GM21423 (cell line): ENCODE results near the gene UBE2R2.

ENCODE experiments used
- ATAC-seq: cut with Tn5 transposase; IDR thresholded peaks from one replicate; pipeline ENCODE4 v1.9.1; 2021; ENCODE audit warnings: mild to moderate bottlenecking, moderate library complexity; ENCODE audit not compliant: unreplicated experiment

Gene UBE2R2

GRCh38 chr9:33880211-33881089 lies 63.5 kb downstream of the UBE2R2 start:
- ATAC-seq = no peak

GRCh38 chr9:33881635-33882034 lies 64.7 kb downstream of the UBE2R2 start:
- ATAC-seq = no peak

GRCh38 chr9:33884856-33885701 lies 68.1 kb downstream of the UBE2R2 start:
- no peak for ATAC-seq

GRCh38 chr9:33885948-33886347 lies 69.0 kb downstream of the UBE2R2 start:
- no peak for ATAC-seq

- no peak for ATAC-seq
These were observed 76.9 kb downstream of the UBE2R2 start for GRCh38 chr9:33893861-33894260.

- no peak for ATAC-seq
These were observed 77.4 kb downstream of the UBE2R2 start for GRCh38 chr9:33894316-33894715.

- no peak for ATAC-seq
These were observed 86.3 kb downstream of the UBE2R2 start for GRCh38 chr9:33903157-33903780.

GRCh38 chr9:33905137-33905536 lies 88.2 kb downstream of the UBE2R2 start:
- no peak for ATAC-seq

GRCh38 chr9:33906769-33907168 lies 89.8 kb downstream of the UBE2R2 start:
- no peak for ATAC-seq

- ATAC-seq = no peak
These were observed 90.4 kb downstream of the UBE2R2 start for GRCh38 chr9:33907347-33907746.

- ATAC-seq = no peak
These were observed 91.2 kb downstream of the UBE2R2 start for GRCh38 chr9:33908114-33908513.

GRCh38 chr9:33908749-33909148 lies 91.8 kb downstream of the UBE2R2 start:
- no peak for ATAC-seq

- ATAC-seq = no peak
These were observed 96.6 kb downstream of the UBE2R2 start for GRCh38 chr9:33913541-33913940.

- ATAC-seq = no peak
These were observed 98.1 kb downstream of the UBE2R2 start for GRCh38 chr9:33914887-33915628.

- ATAC-seq = no peak
These were observed 100.1 kb downstream of the UBE2R2 start for GRCh38 chr9:33917036-33917435.

GRCh38 chr9:33919276-33919897 lies 102.4 kb downstream of the UBE2R2 start:
- ATAC-seq = no peak

GRCh38 chr9:33921967-33922895 lies 105.3 kb downstream of the UBE2R2 start:
- ATAC-seq = no peak

GRCh38 chr9:33923079-33923478 lies 106.1 kb downstream of the UBE2R2 start:
- no peak for ATAC-seq

- ATAC-seq = no peak
These were observed 107.2 kb downstream of the UBE2R2 start for GRCh38 chr9:33923998-33924701.
